Subcutaneous abdominal adipose tissue (tissue), 5 donors: Measurements from ENCODE around the gene SMURF1.

Source experiments
- H3K27ac ChIP-seq: one replicate; pipeline ENCODE4 v1.7.0; 2013; ENCODE audit warnings: low read depth, mild to moderate bottlenecking, inconsistent platforms, low read length, moderate library complexity
- H3K27me3 ChIP-seq, 5 donors: one replicate each; pipeline ENCODE4 v1.7.0; 2013; ENCODE audit warnings: low read length in 5 of 5, inconsistent platforms in 1 of 5; ENCODE audit not compliant: control insufficient read depth in 5 of 5, insufficient read depth in 4 of 5
- H3K36me3 ChIP-seq, 5 donors: one replicate each; pipeline ENCODE4 v1.7.0; 2013; ENCODE audit warnings: low read length in 5 of 5; ENCODE audit not compliant: control insufficient read depth in 5 of 5, insufficient read depth in 5 of 5
- H3K4me1 ChIP-seq, 5 donors: one replicate each; pipeline ENCODE4 v1.7.0; 2013; ENCODE audit warnings: low read length in 5 of 5, mild to moderate bottlenecking in 3 of 5, moderate library complexity in 1 of 5; ENCODE audit not compliant: control insufficient read depth in 5 of 5, insufficient read depth in 5 of 5
- H3K4me3 ChIP-seq, 5 donors: one replicate each; pipeline ENCODE4 v1.7.0; 2013; ENCODE audit warnings: low read length in 5 of 5, low read depth in 1 of 5
- H3K9ac ChIP-seq, 5 donors: one replicate each; pipeline ENCODE4 v1.7.0; 2013; ENCODE audit warnings: low read length in 5 of 5, mild to moderate bottlenecking in 4 of 5, moderate library complexity in 3 of 5
- H3K9me3 ChIP-seq, 5 donors: one replicate each; pipeline ENCODE4 v1.7.0; 2013; ENCODE audit warnings: low read length in 5 of 5; ENCODE audit not compliant: control insufficient read depth in 5 of 5
- donor health status: healthy.
- donor health status: healthy.
- donor health status: healthy.
- donor health status: healthy.
- donor health status: healthy.

Gene SMURF1

DNA sequence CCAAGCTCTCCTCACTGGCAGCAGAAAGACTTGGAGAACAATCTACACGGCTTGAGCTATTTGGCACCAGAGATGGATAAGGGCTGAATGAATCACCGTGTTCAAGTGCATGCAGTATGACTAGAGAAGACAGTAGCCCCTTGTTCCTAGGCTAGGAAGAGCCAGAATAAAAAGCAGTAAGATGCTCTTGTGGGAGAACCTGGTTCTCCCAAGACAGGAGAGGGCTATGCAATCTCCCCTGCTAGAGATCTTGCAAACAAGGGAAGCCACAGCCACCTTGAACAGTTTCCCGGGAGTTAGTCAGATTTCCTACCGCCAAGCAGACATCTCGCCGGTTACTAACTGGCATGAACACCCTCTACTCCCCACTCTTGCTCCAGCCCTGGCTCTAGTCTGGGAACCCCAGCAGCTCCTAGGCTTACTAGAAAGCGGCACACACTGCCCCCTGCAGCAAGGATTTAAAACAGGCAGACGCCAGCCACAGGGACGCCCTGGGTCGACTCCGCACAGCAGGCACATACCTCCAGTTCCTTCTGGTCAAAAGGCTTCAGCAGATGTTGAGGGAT is 107.3 kb downstream of the SMURF1 start:
- Histone ChIP-seq H3K4me1 (peaks cover 4 to 17% (median 13%) of the 10 kb centered on the region in 5 donors), H3K27ac (peak overlapping the region; percentile 41), H3K9ac (no peak overlapping the region), H3K9me3 (no peaks in the 10 kb centered on the region), H3K27me3 (no peaks in the 10 kb centered on the region), H3K4me3 (no peak overlapping the region), H3K36me3 (peaks cover 5 to 95% (median 88%) of the 10 kb centered on the region in 5 donors)

DNA sequence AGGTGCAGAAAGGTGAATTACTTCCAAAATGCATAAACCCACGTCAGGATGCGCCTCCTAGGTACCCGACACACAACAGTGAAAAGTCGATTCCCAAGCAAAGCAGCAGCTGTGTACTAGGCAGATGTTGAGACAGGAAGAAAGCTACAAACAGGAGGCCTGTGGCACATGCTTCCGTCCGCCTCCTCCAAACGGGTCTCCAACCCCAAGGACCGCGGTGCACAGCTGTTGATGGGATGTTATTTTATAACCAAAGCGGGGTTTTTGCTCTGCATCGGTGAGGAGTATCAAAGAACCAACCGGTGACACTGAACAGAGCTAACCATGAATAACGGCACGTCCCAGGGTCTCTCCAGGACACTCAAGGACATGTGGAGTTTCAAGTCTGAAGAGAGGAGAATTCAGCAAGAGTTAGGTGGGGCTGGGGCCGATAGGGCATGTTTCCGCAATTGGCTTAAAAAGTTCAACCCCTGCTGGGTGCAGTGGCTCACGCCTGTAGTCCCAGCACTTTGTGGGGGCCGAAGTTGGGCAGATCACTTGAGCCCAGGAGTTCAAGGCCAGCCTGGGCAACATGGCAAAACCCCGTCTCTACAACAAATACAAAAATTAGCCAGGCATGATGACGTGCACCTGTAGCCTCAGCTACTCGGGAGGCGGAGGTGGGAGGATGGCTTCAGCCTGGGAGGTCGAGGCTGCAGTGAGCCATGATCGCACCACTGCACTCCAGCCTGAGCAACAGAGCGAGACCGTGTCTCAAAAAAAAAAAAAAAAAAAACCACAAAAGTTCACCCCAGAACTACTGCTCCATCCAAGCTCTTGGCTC is 108.0 kb downstream of the SMURF1 start:
- no peak overlapping the region for H3K4me3 ChIP-seq
- H3K27ac ChIP-seq: no peak overlapping the region
- peaks cover 4 to 94% (median 89%) of the 10 kb centered on the region in 5 donors for H3K36me3 ChIP-seq
- peaks cover 8 to 24% (median 18%) of the 10 kb centered on the region in 5 donors for H3K4me1 ChIP-seq
- no peaks in the 10 kb centered on the region for H3K9me3 ChIP-seq
- no peak overlapping the region for H3K9ac ChIP-seq
- H3K27me3 ChIP-seq: no peaks in the 10 kb centered on the region

DNA sequence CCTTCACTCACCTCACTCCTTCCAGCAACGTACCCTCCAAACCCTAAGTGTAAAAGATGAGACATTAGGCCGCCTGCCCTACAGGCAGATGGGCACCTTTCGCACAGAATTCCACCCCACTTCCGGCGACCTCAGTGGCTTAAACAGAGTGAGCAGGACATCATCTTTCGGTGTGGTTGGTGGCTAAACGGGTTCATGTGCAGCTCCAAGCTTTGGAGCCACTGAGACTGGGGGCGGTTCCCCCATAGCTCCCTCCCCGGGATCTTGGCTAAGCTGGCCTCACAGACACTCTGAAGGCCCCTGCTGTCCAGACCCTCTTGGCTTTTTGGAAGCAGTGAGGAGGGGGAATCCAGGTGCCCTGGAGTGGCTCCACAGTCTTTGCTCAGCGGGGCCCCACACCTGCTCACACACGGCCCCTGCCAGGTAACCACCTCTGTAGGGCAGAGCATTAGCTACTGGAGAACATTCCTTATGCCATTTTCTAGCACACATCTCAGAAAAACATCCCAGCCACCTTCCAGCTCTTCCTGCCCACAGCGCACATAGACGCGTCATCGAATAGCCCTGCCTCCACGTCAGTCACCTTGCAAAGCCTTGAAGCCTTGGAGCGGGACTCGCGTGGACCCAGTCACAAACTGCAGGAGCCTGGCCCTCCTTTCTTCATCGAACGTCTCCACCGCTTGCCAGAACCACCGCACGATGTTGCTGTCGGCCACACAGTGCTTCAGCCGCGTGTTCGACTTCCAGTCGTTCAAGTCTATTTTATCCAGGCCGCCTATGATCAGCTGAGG is 108.8 kb downstream of the SMURF1 start:
- Histone ChIP-seq H3K9ac (no peak overlapping the region), H3K27ac (no peak overlapping the region), H3K4me3 (no peak overlapping the region), H3K9me3 (no peaks in the 10 kb centered on the region), H3K36me3 (peaks cover 4 to 94% (median 90%) of the 10 kb centered on the region in 5 donors), H3K27me3 (no peaks in the 10 kb centered on the region), H3K4me1 (peaks cover 4 to 26% (median 20%) of the 10 kb centered on the region in 5 donors)

DNA sequence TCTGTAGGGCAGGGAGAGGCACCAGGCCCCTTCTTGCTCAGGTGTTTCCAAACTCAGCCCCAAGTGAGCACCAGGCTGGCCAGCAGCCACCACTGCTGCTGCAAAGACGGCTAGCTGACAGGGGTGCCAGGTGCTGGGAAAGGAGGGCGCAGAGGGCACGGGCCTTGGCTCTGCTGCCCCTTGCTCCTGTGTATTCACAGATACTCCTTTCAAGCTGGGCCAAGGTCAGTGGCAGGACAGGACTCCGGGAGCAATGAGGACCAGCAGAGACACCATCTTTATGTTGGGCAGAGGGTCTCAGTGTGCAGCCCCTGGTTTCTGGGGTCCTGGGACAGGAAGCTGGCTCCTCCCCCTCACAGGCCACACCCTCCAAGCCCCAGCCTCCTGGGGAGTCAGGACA is 110.1 kb downstream of the SMURF1 start:
- peaks cover 4 to 36% (median 26%) of the 10 kb centered on the region in 5 donors for H3K4me1 ChIP-seq
- no peaks in the 10 kb centered on the region for H3K9me3 ChIP-seq
- no peaks in the 10 kb centered on the region for H3K27me3 ChIP-seq
- H3K36me3 ChIP-seq: peaks cover 4 to 97% (median 88%) of the 10 kb centered on the region in 5 donors
- H3K27ac ChIP-seq: peak overlapping the region; percentile 23
- H3K4me3 ChIP-seq: no peak overlapping the region
- H3K9ac ChIP-seq: no peak overlapping the region

DNA sequence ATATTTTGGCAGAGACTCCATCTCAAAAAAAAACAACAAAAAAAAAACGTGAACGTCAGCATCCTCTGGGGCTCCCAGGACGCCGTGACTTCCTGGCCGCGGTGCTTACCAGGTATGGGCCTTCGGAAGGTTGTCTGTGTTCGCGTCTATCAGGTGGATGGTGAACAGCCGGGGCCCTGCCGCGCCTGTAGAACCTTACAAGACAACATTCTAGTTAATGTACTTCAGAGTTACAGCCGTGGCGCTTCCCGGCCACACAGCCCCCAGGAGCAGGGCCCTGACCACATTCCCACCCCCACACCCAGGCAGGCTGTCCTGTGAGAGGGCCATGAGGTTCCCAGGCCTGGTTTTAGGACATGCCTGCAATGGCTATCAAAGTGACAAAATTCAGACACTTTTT is 111.0 kb downstream of the SMURF1 start:
- no peak overlapping the region for H3K4me3 ChIP-seq
- no peak overlapping the region for H3K27ac ChIP-seq
- H3K4me1 ChIP-seq: peaks cover 4 to 40% (median 26%) of the 10 kb centered on the region in 5 donors
- H3K27me3 ChIP-seq: no peaks in the 10 kb centered on the region
- no peak overlapping the region for H3K9ac ChIP-seq
- peaks cover 4 to 97% (median 88%) of the 10 kb centered on the region in 5 donors for H3K36me3 ChIP-seq
- no peaks in the 10 kb centered on the region for H3K9me3 ChIP-seq

DNA sequence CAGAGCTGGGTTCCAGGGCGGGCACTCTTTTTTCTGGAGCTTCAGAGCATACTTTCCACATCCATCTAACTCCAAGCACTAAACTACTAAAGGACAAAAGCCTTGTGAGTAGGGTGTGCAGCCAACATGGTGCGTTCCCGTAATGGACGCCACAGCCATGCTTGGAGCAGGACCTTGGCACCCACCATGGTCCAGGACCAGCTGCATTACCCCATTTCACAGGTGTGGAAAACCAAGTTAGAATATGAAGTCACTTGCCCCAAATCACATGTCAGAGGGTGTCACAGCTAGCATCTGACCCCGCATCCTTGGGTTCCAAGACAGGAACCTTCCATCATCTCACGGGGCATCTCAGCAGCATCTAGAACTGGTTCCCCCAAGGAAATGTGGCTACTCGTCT is 112.4 kb downstream of the SMURF1 start:
- H3K9ac ChIP-seq: peak overlapping the region in 2 of 5 donors; percentile 27 to 38
- H3K27me3 ChIP-seq: no peaks in the 10 kb centered on the region
- no peaks in the 10 kb centered on the region for H3K9me3 ChIP-seq
- no peak overlapping the region for H3K4me3 ChIP-seq
- H3K36me3 ChIP-seq: peaks cover 4 to 86% (median 79%) of the 10 kb centered on the region in 5 donors
- H3K4me1 ChIP-seq: peaks cover 4 to 35% (median 27%) of the 10 kb centered on the region in 5 donors
- H3K27ac ChIP-seq: peak overlapping the region; percentile 85

DNA sequence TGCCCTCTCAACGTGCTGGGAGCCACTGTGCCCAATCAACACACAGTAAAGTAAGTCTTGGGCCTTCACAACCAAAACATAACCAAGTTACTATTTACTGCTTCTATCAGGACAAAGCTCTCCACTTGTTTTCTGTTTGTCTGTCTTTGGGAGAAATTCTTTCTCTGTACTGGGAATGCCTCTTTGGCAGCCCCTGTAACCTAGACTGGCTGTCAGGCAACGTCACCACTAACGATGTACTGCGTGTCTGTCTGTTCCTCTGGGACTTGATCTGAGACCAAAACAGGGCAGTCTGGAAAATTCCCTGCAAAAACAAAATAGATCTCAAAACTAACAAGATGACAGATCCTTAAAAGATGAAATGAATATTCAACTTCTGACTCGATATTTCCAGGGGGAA is 113.0 kb downstream of the SMURF1 start:
- Histone ChIP-seq H3K36me3 (peaks cover 4 to 81% (median 74%) of the 10 kb centered on the region in 5 donors), H3K9me3 (no peaks in the 10 kb centered on the region), H3K4me1 (peaks cover 4 to 34% (median 27%) of the 10 kb centered on the region in 5 donors), H3K27ac (peak overlapping the region; percentile 85), H3K4me3 (no peak overlapping the region), H3K27me3 (no peaks in the 10 kb centered on the region), H3K9ac (peak overlapping the region in 2 of 5 donors; percentile 33 to 66)

DNA sequence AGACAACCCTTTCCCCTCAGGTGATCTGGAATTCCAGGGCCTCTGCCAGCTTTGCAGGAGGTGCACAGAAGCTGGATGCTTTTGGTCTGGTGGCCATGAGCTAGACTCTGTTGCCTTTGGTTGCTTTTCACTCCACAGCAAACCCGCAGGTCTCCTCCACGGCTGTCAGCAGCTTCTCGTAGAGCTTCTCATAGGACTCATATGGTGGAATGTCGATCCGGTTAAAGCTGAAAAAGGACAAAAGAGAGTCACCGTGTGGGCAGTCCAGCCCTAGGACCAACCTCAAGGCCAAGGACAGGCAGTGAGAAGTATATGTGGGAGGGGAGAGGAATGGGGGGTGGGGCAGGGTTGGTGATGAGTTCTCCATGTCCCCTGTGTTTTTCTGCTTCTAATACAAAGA is 113.5 kb downstream of the SMURF1 start:
- no peaks in the 10 kb centered on the region for H3K9me3 ChIP-seq
- H3K27ac ChIP-seq: peak overlapping the region; percentile 85
- peaks cover 4 to 34% (median 27%) of the 10 kb centered on the region in 5 donors for H3K4me1 ChIP-seq
- H3K27me3 ChIP-seq: no peaks in the 10 kb centered on the region
- no peak overlapping the region for H3K4me3 ChIP-seq
- peaks cover 4 to 76% (median 69%) of the 10 kb centered on the region in 5 donors for H3K36me3 ChIP-seq
- H3K9ac ChIP-seq: peak overlapping the region in 2 of 5 donors; percentile 33 to 66

DNA sequence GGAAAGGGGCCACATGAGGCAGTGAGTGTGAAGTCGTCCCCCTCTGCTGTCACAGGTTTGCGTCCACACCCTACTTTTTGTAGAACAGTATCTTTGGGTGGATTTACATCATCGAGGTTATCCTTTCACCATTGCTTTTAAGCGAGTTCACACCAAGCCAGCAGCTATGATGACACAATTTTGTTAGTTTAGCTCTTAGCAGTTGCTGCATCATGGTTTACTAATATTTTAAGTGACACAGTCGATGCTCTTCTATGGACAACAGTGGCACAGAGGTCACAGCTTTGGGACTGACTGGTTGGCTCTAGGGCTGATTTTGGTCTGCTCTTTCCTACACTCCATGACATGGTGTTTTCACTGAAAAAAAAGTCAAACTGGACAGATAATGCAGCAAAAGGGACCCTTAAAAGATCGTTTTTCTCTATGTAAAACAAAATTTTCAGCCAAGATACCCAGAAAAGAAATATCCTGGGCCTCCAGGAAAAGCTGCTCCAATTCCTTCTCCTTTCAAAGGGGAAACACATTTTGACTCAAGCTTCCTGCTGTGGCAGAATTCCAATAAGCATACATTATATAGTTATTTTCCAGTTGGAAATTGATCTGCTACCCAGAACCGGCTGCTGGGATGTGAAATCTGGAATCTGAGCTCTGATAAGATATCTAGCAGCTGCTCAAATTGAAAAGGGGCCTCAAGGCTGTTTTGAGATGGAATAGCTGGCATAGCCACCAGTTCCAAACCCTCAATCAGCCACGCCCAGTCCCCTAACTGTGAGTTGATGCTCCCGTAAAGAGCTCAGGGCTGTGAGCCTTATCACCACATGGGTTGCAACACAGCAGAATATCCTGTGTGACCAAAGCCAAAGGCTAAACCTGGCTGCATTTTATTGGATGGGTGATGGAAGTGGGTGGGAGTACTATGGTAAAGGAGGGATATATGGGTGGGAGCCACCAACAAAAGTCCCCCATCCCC is 114.2 kb downstream of the SMURF1 start:
- Histone ChIP-seq H3K9me3 (no peaks in the 10 kb centered on the region), H3K27me3 (no peaks in the 10 kb centered on the region), H3K36me3 (peaks cover 4 to 69% (median 62%) of the 10 kb centered on the region in 5 donors), H3K27ac (peak overlapping the region; percentile 85), H3K4me3 (no peak overlapping the region), H3K9ac (no peak overlapping the region), H3K4me1 (peaks cover 4 to 34% (median 27%) of the 10 kb centered on the region in 5 donors)
